Parathyroid adenoma (tissue), 2 donors: ENCODE measurements around the gene SLC12A7.

Source experiments
- H2AFZ ChIP-seq: fragments of 300-600 bp; sonication (generic); one replicate; pipeline ENCODE4 v1.7.0; 2017; ENCODE audit warnings: antibody characterized with exemption, mild to moderate bottlenecking
- H3K27ac ChIP-seq: fragments of 300-600 bp; sonication (generic); one replicate; pipeline ENCODE4 v1.7.0; 2017
- H3K27me3 ChIP-seq: fragments of 300-600 bp; sonication (generic); one replicate; pipeline ENCODE4 v1.7.0; 2017; ENCODE audit warnings: low read length; ENCODE audit not compliant: control insufficient read depth, insufficient read depth
- H3K36me3 ChIP-seq: fragments of 300-600 bp; sonication (generic); one replicate; pipeline ENCODE4 v1.7.0; 2017; ENCODE audit warnings: low read length; ENCODE audit not compliant: control insufficient read depth, insufficient read depth
- H3K4me1 ChIP-seq: fragments of 300-600 bp; sonication (generic); one replicate; pipeline ENCODE4 v1.7.0; 2017; ENCODE audit warnings: control low read depth
- H3K4me2 ChIP-seq: fragments of 300-600 bp; sonication (generic); one replicate; pipeline ENCODE4 v1.7.0; 2017; ENCODE audit warnings: low read length
- H3K4me3 ChIP-seq: fragments of 300-600 bp; sonication (generic); one replicate; pipeline ENCODE4 v1.7.0; 2017; ENCODE audit warnings: low read depth, low read length
- H3K79me2 ChIP-seq: fragments of 300-600 bp; sonication (generic); one replicate; pipeline ENCODE4 v1.7.0; 2017; ENCODE audit warnings: control low read depth
- H3K9ac ChIP-seq: fragments of 300-600 bp; sonication (generic); one replicate; pipeline ENCODE4 v1.7.0; 2017; ENCODE audit warnings: mild to moderate bottlenecking
- H3K9me3 ChIP-seq: fragments of 300-600 bp; sonication (generic); one replicate; pipeline ENCODE4 v1.7.0; 2017; ENCODE audit warnings: low read length; ENCODE audit not compliant: control insufficient read depth
- TF ChIP-seq, protein P1 (sequence below): fragments of 300-600 bp; sonication (generic); IDR thresholded peaks from one replicate; pipeline ENCODE4 v1.7.0; 2017; ENCODE audit warnings: antibody characterized with exemption, mild to moderate bottlenecking
- donor health status: primary hyperparathyroidism.

Gene SLC12A7

DNA sequence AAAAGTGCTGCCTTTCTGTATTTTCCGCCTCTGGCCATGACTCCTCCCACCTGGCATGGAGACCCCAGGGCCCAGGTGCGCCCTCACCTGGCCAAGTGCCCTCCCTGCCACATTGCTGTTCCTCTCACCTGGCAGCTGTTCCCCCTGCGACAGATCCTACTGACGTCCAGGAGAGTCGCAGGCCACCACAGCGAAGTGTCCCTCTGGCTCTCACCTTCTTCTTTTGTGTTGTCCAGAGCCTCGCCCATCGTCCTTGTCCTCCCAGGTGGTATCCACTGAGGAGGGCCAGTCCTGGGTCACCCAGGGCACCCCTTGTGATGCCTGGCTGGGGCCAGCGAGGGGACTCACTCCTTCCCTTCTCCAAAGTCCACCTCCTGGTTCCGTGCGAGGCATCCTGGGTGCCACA, 100.6 kb downstream of the SLC12A7 start:
- H2AFZ ChIP-seq = no peak overlapping the region
- H3K36me3 ChIP-seq = no peaks in the 10 kb centered on the region
- H3K9ac ChIP-seq = no peak overlapping the region
- H3K27me3 ChIP-seq = no peaks in the 10 kb centered on the region
- no peak overlapping the region for H3K27ac ChIP-seq
- no peak overlapping the region for H3K4me3 ChIP-seq
- TF ChIP-seq, protein P1, sequence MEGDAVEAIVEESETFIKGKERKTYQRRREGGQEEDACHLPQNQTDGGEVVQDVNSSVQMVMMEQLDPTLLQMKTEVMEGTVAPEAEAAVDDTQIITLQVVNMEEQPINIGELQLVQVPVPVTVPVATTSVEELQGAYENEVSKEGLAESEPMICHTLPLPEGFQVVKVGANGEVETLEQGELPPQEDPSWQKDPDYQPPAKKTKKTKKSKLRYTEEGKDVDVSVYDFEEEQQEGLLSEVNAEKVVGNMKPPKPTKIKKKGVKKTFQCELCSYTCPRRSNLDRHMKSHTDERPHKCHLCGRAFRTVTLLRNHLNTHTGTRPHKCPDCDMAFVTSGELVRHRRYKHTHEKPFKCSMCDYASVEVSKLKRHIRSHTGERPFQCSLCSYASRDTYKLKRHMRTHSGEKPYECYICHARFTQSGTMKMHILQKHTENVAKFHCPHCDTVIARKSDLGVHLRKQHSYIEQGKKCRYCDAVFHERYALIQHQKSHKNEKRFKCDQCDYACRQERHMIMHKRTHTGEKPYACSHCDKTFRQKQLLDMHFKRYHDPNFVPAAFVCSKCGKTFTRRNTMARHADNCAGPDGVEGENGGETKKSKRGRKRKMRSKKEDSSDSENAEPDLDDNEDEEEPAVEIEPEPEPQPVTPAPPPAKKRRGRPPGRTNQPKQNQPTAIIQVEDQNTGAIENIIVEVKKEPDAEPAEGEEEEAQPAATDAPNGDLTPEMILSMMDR = peak; percentile 24
- H3K4me1 ChIP-seq = no peaks in the 10 kb centered on the region
- no peaks in the 10 kb centered on the region for H3K79me2 ChIP-seq
- no peak overlapping the region for H3K4me2 ChIP-seq
- H3K9me3 ChIP-seq = no peaks in the 10 kb centered on the region

GRCh38 chr5:1010641-1011046, 101.2 kb downstream of the SLC12A7 start:
- TF ChIP-seq, protein P1 = no peak
- H3K27me3 ChIP-seq = no peaks in the 10 kb centered on the region
- H3K4me3 ChIP-seq = no peak overlapping the region
- H3K36me3 ChIP-seq = no peaks in the 10 kb centered on the region
- no peaks in the 10 kb centered on the region for H3K9me3 ChIP-seq
- no peaks in the 10 kb centered on the region for H3K79me2 ChIP-seq
- H3K27ac ChIP-seq = no peak overlapping the region
- H3K9ac ChIP-seq = no peak overlapping the region
- no peaks in the 10 kb centered on the region for H3K4me1 ChIP-seq
- H3K4me2 ChIP-seq = no peak overlapping the region
- H2AFZ ChIP-seq = no peak overlapping the region

DNA sequence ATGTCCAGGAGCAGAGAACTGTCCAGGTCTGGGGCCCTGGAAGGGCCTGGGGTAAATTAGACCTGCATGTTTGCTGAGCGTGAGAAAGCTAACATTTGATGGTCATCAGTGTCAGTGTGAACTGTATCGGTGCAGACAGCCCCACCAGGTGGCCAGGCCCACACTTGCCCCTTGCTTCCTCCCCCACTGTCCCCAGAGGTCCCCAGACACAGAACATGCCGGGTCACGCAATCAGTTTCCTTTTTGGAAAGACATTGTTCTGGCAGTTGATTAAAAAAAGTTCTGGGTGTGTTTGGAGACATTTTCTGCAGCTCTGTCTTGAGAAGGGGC, 101.7 kb downstream of the SLC12A7 start:
- H2AFZ ChIP-seq = no peak overlapping the region
- no peaks in the 10 kb centered on the region for H3K9me3 ChIP-seq
- H3K9ac ChIP-seq = no peak overlapping the region
- H3K4me1 ChIP-seq = no peaks in the 10 kb centered on the region
- no peaks in the 10 kb centered on the region for H3K79me2 ChIP-seq
- H3K4me3 ChIP-seq = no peak overlapping the region
- no peak overlapping the region for H3K4me2 ChIP-seq
- no peak overlapping the region for H3K27ac ChIP-seq
- no peaks in the 10 kb centered on the region for H3K36me3 ChIP-seq
- no peaks in the 10 kb centered on the region for H3K27me3 ChIP-seq
- TF ChIP-seq, protein P1 = no peak

- H3K4me3 ChIP-seq = peak overlapping the region; percentile 31
- H3K9ac ChIP-seq = no peak overlapping the region
- H3K79me2 ChIP-seq = no peaks in the 10 kb centered on the region
- H3K36me3 ChIP-seq = no peaks in the 10 kb centered on the region
- H2AFZ ChIP-seq = peak overlapping the region; percentile 45
- TF ChIP-seq, protein P1 = no peak
- H3K9me3 ChIP-seq = no peaks in the 10 kb centered on the region
- peak overlapping the region; percentile 66 for H3K4me2 ChIP-seq
- no peaks in the 10 kb centered on the region for H3K27me3 ChIP-seq
- H3K4me1 ChIP-seq = no peaks in the 10 kb centered on the region
- no peak overlapping the region for H3K27ac ChIP-seq
Measured at GRCh38 chr5:1009359-1010180, 102.3 kb downstream of the SLC12A7 start.
